ENCODE measurements around the gene CDH13. TPM values are rescaled to one million over a fixed set of nuclear protein-coding genes. Genes with fewer than 3 reads are reported as not detected.

Gene CDH13
- total and polyA plus RNA-seq, 2 of the 8 experiments (the other 6 are each of a cell fraction or from before 2014, with no cell fraction given) = 2.3 to 2.4 TPM

- Histone ChIP-seq H2BK120ac (replicated peaks; ENCODE audit: low read depth, low read length) (no peak overlapping the region), H2AK5ac (ENCODE audit: low read depth, low read length) (peak overlapping the region; percentile 43; the same call in 1 of the 2 replicates), H2BK15ac (ENCODE audit: low read length) (no peak overlapping the region; the same call in 1 of the 2 replicates), H3K4me2 (ENCODE audit: insufficient read depth in 1 of 2, low read depth in 2 of 2, low read length in 2 of 2) (no peak overlapping the region), H3K14ac (ENCODE audit: insufficient read length) (no peak overlapping the region), H2AFZ (ENCODE audit: low read length) (peak overlapping the region; percentile 90), H2BK20ac (ENCODE audit: low read length) (no peak overlapping the region), H2BK5ac (ENCODE audit: low read depth, low read length) (no peak overlapping the region), H3K23me2 (ENCODE audit: low read depth, low read length) (peaks cover 5% of the 10 kb centered on the region), H3K18ac (ENCODE audit: extremely low read depth, low read length) (no peak overlapping the region), H4K8ac (ENCODE audit: extremely low read depth, insufficient read depth, low read length) (peak overlapping the region; percentile 81), H3K79me2 (ENCODE audit: control insufficient read depth in 1 of 2, insufficient read depth in 2 of 2, low read length in 2 of 2) (peaks cover 6 to 30% of the 10 kb centered on the region in 2 experiments), H3K79me1 (ENCODE audit: low read depth, low read length) (peaks cover 6% of the 10 kb centered on the region), H3K23ac (ENCODE audit: insufficient read length) (no peak overlapping the region), H4K91ac (replicated peaks; ENCODE audit: insufficient read length, low read length) (no peak overlapping the region), H2BK12ac (ENCODE audit: low read depth, low read length) (peak overlapping the region; percentile 86; the same call in 1 of the 2 replicates), H3K9me3 (ENCODE audit: insufficient read depth in 2 of 2, low read depth in 1 of 2, low read length in 1 of 2) (no peaks in the 10 kb centered on the region), H3K9ac (replicated peaks in 1 of 4; ENCODE audit: extremely low read depth in 1 of 4, low read depth in 3 of 4, low read length in 3 of 4) (no peak overlapping the region), H3K4me3 (ENCODE audit: extremely low read depth in 1 of 4, insufficient read depth in 2 of 4, low read depth in 3 of 4, low read length in 4 of 4) (no peak overlapping the region; a peak in 1 of 8 replicates), H4K5ac (ENCODE audit: insufficient read length, low read depth, low read length) (peak overlapping the region; percentile 65), H3K4ac (replicated peaks; ENCODE audit: insufficient read length, low read depth, low read length) (no peak overlapping the region), H3K4me1 (replicated peaks in 1 of 4; ENCODE audit: control insufficient read depth in 3 of 4, insufficient read depth in 4 of 4, low read length in 3 of 4) (peaks cover 4 to 19% (median 13%) of the 10 kb centered on the region in 4 experiments), H4K20me1 (replicated peaks in 1 of 2; ENCODE audit: control insufficient read depth in 1 of 2, insufficient read depth in 2 of 2, low read length in 2 of 2) (peaks cover 0 to 4% of the 10 kb centered on the region in 2 experiments), H3K27me3 (replicated peaks in 1 of 4; ENCODE audit: control insufficient read depth in 3 of 4, extremely low read depth in 1 of 4, insufficient read depth in 3 of 4, low read length in 3 of 4) (no peaks in the 10 kb centered on the region; a peak in 1 of 7 replicates), H3K36me3 (ENCODE audit: control insufficient read depth in 2 of 4, insufficient read depth in 4 of 4, low read length in 3 of 4) (peaks cover 0 to 12% (median 2%) of the 10 kb centered on the region in 4 experiments; a peak in 4 of 8 replicates), H3K27ac (ENCODE audit: low read depth, low read length) (no peak overlapping the region), H3K56ac (replicated peaks; ENCODE audit: insufficient read length, low read depth, low read length) (no peak overlapping the region)
- POLR2A ChIA-PET (ENCODE audit: partially characterized antibody) = interaction anchor here (0.9 kb wide), 1 partner anchor 32 kb away, joined by 3 read pairs; no protein-coding TSS in a partner anchor
- DNase-seq (ENCODE audit: low read depth in 1 of 2, low spot score in 2 of 2) = no peak
- FAIRE-seq = no peak
- 83% methylated on average over 7 of the region's 8 CpGs; no CpG with 5 or more reads in 1 of the 2 experiments for WGBS, 2 experiments (ENCODE audit: extremely low coverage in 1 of 2, insufficient coverage in 1 of 2, insufficient read length in 1 of 2, insufficient replicate concordance in 2 of 2, low coverage in 1 of 2, low lambda C conversion rate in 2 of 2, missing lambda C conversion rate in 1 of 2)
- CTCF ChIA-PET (ENCODE audit: partially characterized antibody) = interaction anchor here (0.6 kb wide), 1 partner anchor 198 kb away, joined by 4 read pairs; no protein-coding TSS in a partner anchor
- TF ChIP-seq SP1 (IDR thresholded peaks at IDR 0.05; ENCODE audit: low read depth, low read length) (no peak), FOSL1 (IDR thresholded peaks at IDR 0.05; ENCODE audit: insufficient read depth, low read depth, low read length) (no peak), SIX5 (IDR thresholded peaks at IDR 0.05; ENCODE audit: low read depth, low read length) (no peak), POLR2A (IDR thresholded peaks at IDR 0.05; ENCODE audit: control extremely low read depth in 1 of 2, low read depth in 2 of 2, low read length in 2 of 2) (no peak), MAFK (IDR thresholded peaks at IDR 0.05; ENCODE audit: low read depth, low read length) (no peak), EP300 (IDR thresholded peaks at IDR 0.05; ENCODE audit: borderline replicate concordance in 1 of 2, low read depth in 2 of 2, low read length in 2 of 2) (no peak), ASH2L (IDR thresholded peaks at IDR 0.05; ENCODE audit: low read length) (no peak), E2F6 (IDR thresholded peaks at IDR 0.05) (no peak), USF2 (IDR thresholded peaks at IDR 0.05; ENCODE audit: low read length) (no peak), EZH2 (IDR thresholded peaks at IDR 0.05; ENCODE audit: low read depth, low read length, severe bottlenecking) (no peak), SIRT6 (IDR thresholded peaks at IDR 0.05; ENCODE audit: low read length) (no peak)
These were observed 1180.5 kb downstream of the CDH13 start for GRCh38 chr16:83807327-83807709.
